ENCODE results near the gene XRN1.
"Not testable (repeated sequence)": the region's sequence is repeated elsewhere in the genome, so short reads cannot be mapped to it uniquely, and the experiment has no call there.

XRN1 gene

GRCh38 chr3:142438096-142438495, 9.7 kb downstream of the XRN1 start:
- not testable (repeated sequence) for DNase-seq (ENCODE audit: low read depth in 1 of 2, low spot score in 1 of 2); H3K27me3 ChIP-seq (ENCODE audit: insufficient read depth, poor library complexity, severe bottlenecking); H3K4me3 ChIP-seq (replicated peaks; ENCODE audit: insufficient read depth, low read length); H3K27ac ChIP-seq (replicated peaks)

GRCh38 chr3:142436951-142437585, 10.8 kb downstream of the XRN1 start:
- TF ChIP-seq CTCF (IDR thresholded peaks at IDR 0.05; ENCODE audit: insufficient read depth, low read length) (no peak), GABPA (IDR thresholded peaks at IDR 0.05; ENCODE audit: low read depth) (no peak), REST (IDR thresholded peaks at IDR 0.05; ENCODE audit: insufficient replicate concordance, low read depth) (no peak), POLR2AphosphoS5 (IDR thresholded peaks at IDR 0.05; ENCODE audit: low read depth) (no peak), SPI1 (IDR thresholded peaks at IDR 0.05; ENCODE audit: borderline replicate concordance, low read depth) (no peak)
- no peak overlapping the region for H3K27ac ChIP-seq (replicated peaks)
- H3K4me3 ChIP-seq (replicated peaks; ENCODE audit: insufficient read depth, low read length): no peak overlapping the region
- DNase-seq (ENCODE audit: low read depth in 1 of 2, low spot score in 1 of 2): no peak
- no peaks in the 10 kb centered on the region for H3K27me3 ChIP-seq (ENCODE audit: insufficient read depth, poor library complexity, severe bottlenecking)

- Histone ChIP-seq H3K27ac (replicated peaks) (no peak overlapping the region), H3K4me3 (replicated peaks; ENCODE audit: insufficient read depth, low read length) (no peak overlapping the region), H3K27me3 (ENCODE audit: insufficient read depth, poor library complexity, severe bottlenecking) (no peaks in the 10 kb centered on the region)
- no peak for TF ChIP-seq POLR2AphosphoS5 (IDR thresholded peaks at IDR 0.05; ENCODE audit: low read depth)
- TF ChIP-seq CTCF (IDR thresholded peaks at IDR 0.05; ENCODE audit: insufficient read depth, low read length): no peak
- TF ChIP-seq SPI1 (IDR thresholded peaks at IDR 0.05; ENCODE audit: borderline replicate concordance, low read depth): no peak
- no peak for TF ChIP-seq REST (IDR thresholded peaks at IDR 0.05; ENCODE audit: insufficient replicate concordance, low read depth)
- no peak for TF ChIP-seq GABPA (IDR thresholded peaks at IDR 0.05; ENCODE audit: low read depth)
- no peak for DNase-seq (ENCODE audit: low read depth in 1 of 2, low spot score in 1 of 2)
Observed at GRCh38 chr3:142434503-142434902, 13.3 kb downstream of the XRN1 start.

- TF ChIP-seq REST (IDR thresholded peaks at IDR 0.05; ENCODE audit: insufficient replicate concordance, low read depth): no peak
Observed at GRCh38 chr3:142433110-142433509, 14.7 kb downstream of the XRN1 start.

More at GRCh38 chr3:142433110-142433509, 14.7 kb downstream of the XRN1 start:
- Histone ChIP-seq H3K27me3 (ENCODE audit: insufficient read depth, poor library complexity, severe bottlenecking) (no peaks in the 10 kb centered on the region), H3K27ac (replicated peaks) (no peak overlapping the region), H3K4me3 (replicated peaks; ENCODE audit: insufficient read depth, low read length) (no peak overlapping the region)
- DNase-seq (ENCODE audit: low read depth in 1 of 2, low spot score in 1 of 2): no peak

All from HL-60 (cell line).